ENCODE measurements around the gene CBFA2T2.
"Not testable (repeated sequence)": the region's sequence is repeated elsewhere in the genome, so short reads cannot be mapped to it uniquely, and the experiment has no call there.

The CBFA2T2 gene

GRCh38 chr20:33570743-33571142 lies 80.8 kb downstream of the CBFA2T2 start:
- in situ Hi-C loops (cut with MboI; ENCODE audit: low sequenced_read_pairs) = no loop called here

GRCh38 chr20:33573268-33573667 lies 83.4 kb downstream of the CBFA2T2 start:
- in situ Hi-C loops (cut with MboI; ENCODE audit: low sequenced_read_pairs) = not testable (repeated sequence)

GRCh38 chr20:33575282-33575681 lies 85.4 kb downstream of the CBFA2T2 start:
- in situ Hi-C loops (cut with MboI; ENCODE audit: low sequenced_read_pairs) = no loop called here

GRCh38 chr20:33576432-33577125 lies 86.7 kb downstream of the CBFA2T2 start:
- in situ Hi-C loops (cut with MboI; ENCODE audit: low sequenced_read_pairs) = no loop called here

- in situ Hi-C loops (cut with MboI; ENCODE audit: low sequenced_read_pairs) = no loop called here
Measured at GRCh38 chr20:33578510-33578909, 88.6 kb downstream of the CBFA2T2 start.

GRCh38 chr20:33583143-33583542 lies 93.2 kb downstream of the CBFA2T2 start:
- in situ Hi-C loops (cut with MboI; ENCODE audit: low sequenced_read_pairs) = no loop called here

- in situ Hi-C loops (cut with MboI; ENCODE audit: low sequenced_read_pairs) = no loop called here
Measured at GRCh38 chr20:33584976-33585375, 95.1 kb downstream of the CBFA2T2 start.

- in situ Hi-C loops (cut with MboI; ENCODE audit: low sequenced_read_pairs) = no loop called here
Measured at GRCh38 chr20:33585413-33585812, 95.5 kb downstream of the CBFA2T2 start.

GRCh38 chr20:33589059-33589458 lies 99.2 kb downstream of the CBFA2T2 start:
- in situ Hi-C loops (cut with MboI; ENCODE audit: low sequenced_read_pairs) = no loop called here

GRCh38 chr20:33591901-33592300 lies 102.0 kb downstream of the CBFA2T2 start:
- in situ Hi-C loops (cut with MboI; ENCODE audit: low sequenced_read_pairs) = not testable (repeated sequence)

- in situ Hi-C loops (cut with MboI; ENCODE audit: low sequenced_read_pairs) = no loop called here
Measured at GRCh38 chr20:33594743-33595142, 104.8 kb downstream of the CBFA2T2 start.

- in situ Hi-C loops (cut with MboI; ENCODE audit: low sequenced_read_pairs) = no loop called here
Measured at GRCh38 chr20:33600414-33600813, 110.5 kb downstream of the CBFA2T2 start.

- in situ Hi-C loops (cut with MboI; ENCODE audit: low sequenced_read_pairs) = no loop called here
Measured at GRCh38 chr20:33600981-33601380, 111.1 kb downstream of the CBFA2T2 start.

GRCh38 chr20:33601861-33602260 lies 112.0 kb downstream of the CBFA2T2 start:
- in situ Hi-C loops (cut with MboI; ENCODE audit: low sequenced_read_pairs) = no loop called here

GRCh38 chr20:33602826-33603590 lies 113.1 kb downstream of the CBFA2T2 start:
- in situ Hi-C loops (cut with MboI; ENCODE audit: low sequenced_read_pairs) = no loop called here

GRCh38 chr20:33604084-33604990 lies 114.4 kb downstream of the CBFA2T2 start:
- in situ Hi-C loops (cut with MboI; ENCODE audit: low sequenced_read_pairs) = no loop called here

- in situ Hi-C loops (cut with MboI; ENCODE audit: low sequenced_read_pairs) = no loop called here
Measured at GRCh38 chr20:33604991-33605370, 115.1 kb downstream of the CBFA2T2 start.

GRCh38 chr20:33606118-33606771 lies 116.3 kb downstream of the CBFA2T2 start:
- in situ Hi-C loops (cut with MboI; ENCODE audit: low sequenced_read_pairs) = no loop called here

- in situ Hi-C loops (cut with MboI; ENCODE audit: low sequenced_read_pairs) = no loop called here
Measured at GRCh38 chr20:33609504-33609903, 119.6 kb downstream of the CBFA2T2 start.

GRCh38 chr20:33611106-33611505 lies 121.2 kb downstream of the CBFA2T2 start:
- in situ Hi-C loops (cut with MboI; ENCODE audit: low sequenced_read_pairs) = no loop called here

- in situ Hi-C loops (cut with MboI; ENCODE audit: low sequenced_read_pairs) = no loop called here
Measured at GRCh38 chr20:33612001-33612400, 122.1 kb downstream of the CBFA2T2 start.
